GM12801 (cell line): Measurements from ENCODE around the gene PLXDC1.

Experiments used
- CTCF ChIP-seq: IDR thresholded peaks from one replicate; pipeline ENCODE4 v1.5.1; 2011; ENCODE audit warnings: control low read depth; ENCODE audit not compliant: insufficient read length; ENCODE audit errors: extremely low read depth

The PLXDC1 gene

DNA sequence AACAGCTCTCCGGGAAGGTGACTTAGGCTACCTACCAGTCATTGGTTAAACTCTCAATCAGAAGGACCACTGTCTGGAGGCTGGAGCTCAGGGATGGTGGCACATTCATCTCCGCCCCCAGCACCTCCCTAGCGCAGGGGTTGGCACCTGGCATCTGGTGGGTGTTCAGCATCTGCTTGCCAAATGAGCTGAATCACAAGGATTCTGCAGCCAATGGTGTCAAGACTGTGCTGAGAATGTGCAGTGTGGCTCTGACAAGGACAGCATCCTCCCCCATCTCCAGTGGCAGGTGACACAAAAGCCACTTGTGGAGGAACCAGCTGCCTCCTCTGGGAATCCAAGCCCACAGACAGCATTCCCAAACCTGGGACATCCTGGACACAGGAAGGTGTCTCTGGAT, 35.2 kb downstream of the PLXDC1 start:
- TF ChIP-seq CTCF = no peak

GRCh38 chr17:39115135-39115534, 36.3 kb downstream of the PLXDC1 start:
- TF ChIP-seq CTCF = no peak

DNA sequence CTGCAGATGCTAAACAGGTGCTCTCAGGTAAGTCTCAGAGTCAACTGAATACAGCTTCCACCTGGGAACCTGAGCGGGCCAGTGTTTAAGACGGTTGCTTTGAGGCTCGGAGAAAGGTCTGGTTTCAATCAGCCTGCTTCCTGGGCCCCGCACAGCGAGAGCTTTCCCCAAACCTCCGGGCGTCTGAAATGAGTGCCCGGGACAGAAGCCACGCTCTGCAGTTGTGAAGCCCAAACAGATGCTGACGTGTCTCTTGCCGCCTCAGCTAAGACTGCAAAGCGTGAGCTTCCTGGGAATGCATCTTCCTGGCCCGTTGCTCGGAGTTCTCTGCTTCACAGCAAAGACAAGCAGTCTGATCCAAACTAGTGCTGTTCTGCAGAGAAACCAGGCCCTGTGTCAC, 36.7 kb downstream of the PLXDC1 start:
- TF ChIP-seq CTCF = no peak

- TF ChIP-seq CTCF = no peak
Observed at GRCh38 chr17:39113871-39114270, 37.6 kb downstream of the PLXDC1 start.

GRCh38 chr17:39110435-39111136, 40.9 kb downstream of the PLXDC1 start:
- no peak for TF ChIP-seq CTCF

- no peak for TF ChIP-seq CTCF
Observed at GRCh38 chr17:39108461-39109375, 42.7 kb downstream of the PLXDC1 start.

GRCh38 chr17:39107973-39108372, 43.5 kb downstream of the PLXDC1 start:
- no peak for TF ChIP-seq CTCF
